Measurements from ENCODE around the gene TACC2. TPM values are rescaled to one million over a fixed set of nuclear protein-coding genes. Genes with fewer than 3 reads are reported as not detected.

The TACC2 gene
- total and polyA plus RNA-seq, 2 experiments from 2014 or later: 30.8 to 35.9 TPM

GRCh38 chr10:122047560-122047959 is 58.6 kb downstream of the TACC2 start (continued):
- TF ChIP-seq ZNF462 (CRISPR knock-in tag; IDR thresholded peaks at IDR 0.05): no peak

DNA sequence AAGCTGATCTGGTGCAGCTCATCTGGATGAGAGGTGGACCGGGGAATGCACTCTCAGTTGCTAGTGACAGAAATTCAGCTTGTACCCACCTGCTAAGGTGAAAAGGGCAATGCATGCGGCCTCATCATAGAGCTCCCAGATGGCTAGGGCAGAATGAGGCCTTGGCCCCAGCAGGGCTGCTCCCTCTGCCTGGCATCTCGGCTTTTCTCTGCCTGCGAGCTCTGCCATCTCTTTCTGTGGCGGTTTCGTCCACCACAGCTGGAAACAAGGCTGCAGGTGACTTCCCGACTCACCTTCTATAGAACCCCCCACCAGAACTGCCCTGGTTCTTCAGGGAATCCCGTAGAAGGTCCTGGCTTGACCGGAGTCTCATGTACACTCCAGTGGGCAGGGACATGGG is 60.1 kb downstream of the TACC2 start:
- no peak overlapping the region for H3K4me3 Mint-ChIP-seq
- H2AFZ ChIP-seq: no peak overlapping the region
- peaks cover 35% of the 10 kb centered on the region for H3K4me1 Mint-ChIP-seq
- no peak overlapping the region for H3K4me3 ChIP-seq
- no peaks in the 10 kb centered on the region for H3K27me3 ChIP-seq (ENCODE audit: insufficient read depth)
- H3K36me3 Mint-ChIP-seq (ENCODE audit: low read depth): no peaks in the 10 kb centered on the region; the same call in 2 of the 3 replicates
- no peaks in the 10 kb centered on the region; the same call in 2 of the 3 replicates for H3K9me3 Mint-ChIP-seq
- no peaks in the 10 kb centered on the region; the same call in 1 of the 2 replicates for H3F3A ChIP-seq (replicated peaks; ENCODE audit: low read depth)
- peaks cover 13% of the 10 kb centered on the region for H3K4me1 ChIP-seq (ENCODE audit: insufficient read depth)
- H3K36me3 ChIP-seq (ENCODE audit: insufficient read depth): no peaks in the 10 kb centered on the region
- no peak overlapping the region for H3K27ac Mint-ChIP-seq
- H3K4me2 ChIP-seq: no peak overlapping the region
- no peaks in the 10 kb centered on the region for H3K9me2 ChIP-seq (ENCODE audit: insufficient read depth)
- DNase-seq (ENCODE audit: low spot score): no peak
- H3K27ac ChIP-seq (ENCODE audit: low read depth): no peak overlapping the region
- no peak for ATAC-seq
- H3K27me3 Mint-ChIP-seq (ENCODE audit: insufficient read depth, low read depth, poor library complexity): peaks cover 7% of the 10 kb centered on the region
- H3K79me2 ChIP-seq (replicated peaks; ENCODE audit: insufficient read depth): no peaks in the 10 kb centered on the region
- H4K20me1 ChIP-seq (replicated peaks; ENCODE audit: insufficient read depth): no peaks in the 10 kb centered on the region
- TF ChIP-seq POLR2AphosphoS5 (IDR thresholded peaks at IDR 0.05; ENCODE audit: low read depth) (no peak), JUNB (IDR thresholded peaks at IDR 0.05; ENCODE audit: unreplicated experiment) (no peak)
- TF ChIP-seq, protein P1, sequence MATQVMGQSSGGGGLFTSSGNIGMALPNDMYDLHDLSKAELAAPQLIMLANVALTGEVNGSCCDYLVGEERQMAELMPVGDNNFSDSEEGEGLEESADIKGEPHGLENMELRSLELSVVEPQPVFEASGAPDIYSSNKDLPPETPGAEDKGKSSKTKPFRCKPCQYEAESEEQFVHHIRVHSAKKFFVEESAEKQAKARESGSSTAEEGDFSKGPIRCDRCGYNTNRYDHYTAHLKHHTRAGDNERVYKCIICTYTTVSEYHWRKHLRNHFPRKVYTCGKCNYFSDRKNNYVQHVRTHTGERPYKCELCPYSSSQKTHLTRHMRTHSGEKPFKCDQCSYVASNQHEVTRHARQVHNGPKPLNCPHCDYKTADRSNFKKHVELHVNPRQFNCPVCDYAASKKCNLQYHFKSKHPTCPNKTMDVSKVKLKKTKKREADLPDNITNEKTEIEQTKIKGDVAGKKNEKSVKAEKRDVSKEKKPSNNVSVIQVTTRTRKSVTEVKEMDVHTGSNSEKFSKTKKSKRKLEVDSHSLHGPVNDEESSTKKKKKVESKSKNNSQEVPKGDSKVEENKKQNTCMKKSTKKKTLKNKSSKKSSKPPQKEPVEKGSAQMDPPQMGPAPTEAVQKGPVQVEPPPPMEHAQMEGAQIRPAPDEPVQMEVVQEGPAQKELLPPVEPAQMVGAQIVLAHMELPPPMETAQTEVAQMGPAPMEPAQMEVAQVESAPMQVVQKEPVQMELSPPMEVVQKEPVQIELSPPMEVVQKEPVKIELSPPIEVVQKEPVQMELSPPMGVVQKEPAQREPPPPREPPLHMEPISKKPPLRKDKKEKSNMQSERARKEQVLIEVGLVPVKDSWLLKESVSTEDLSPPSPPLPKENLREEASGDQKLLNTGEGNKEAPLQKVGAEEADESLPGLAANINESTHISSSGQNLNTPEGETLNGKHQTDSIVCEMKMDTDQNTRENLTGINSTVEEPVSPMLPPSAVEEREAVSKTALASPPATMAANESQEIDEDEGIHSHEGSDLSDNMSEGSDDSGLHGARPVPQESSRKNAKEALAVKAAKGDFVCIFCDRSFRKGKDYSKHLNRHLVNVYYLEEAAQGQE (IDR thresholded peaks at IDR 0.05; ENCODE audit: unreplicated experiment): no peak
- TF ChIP-seq, protein P2, sequence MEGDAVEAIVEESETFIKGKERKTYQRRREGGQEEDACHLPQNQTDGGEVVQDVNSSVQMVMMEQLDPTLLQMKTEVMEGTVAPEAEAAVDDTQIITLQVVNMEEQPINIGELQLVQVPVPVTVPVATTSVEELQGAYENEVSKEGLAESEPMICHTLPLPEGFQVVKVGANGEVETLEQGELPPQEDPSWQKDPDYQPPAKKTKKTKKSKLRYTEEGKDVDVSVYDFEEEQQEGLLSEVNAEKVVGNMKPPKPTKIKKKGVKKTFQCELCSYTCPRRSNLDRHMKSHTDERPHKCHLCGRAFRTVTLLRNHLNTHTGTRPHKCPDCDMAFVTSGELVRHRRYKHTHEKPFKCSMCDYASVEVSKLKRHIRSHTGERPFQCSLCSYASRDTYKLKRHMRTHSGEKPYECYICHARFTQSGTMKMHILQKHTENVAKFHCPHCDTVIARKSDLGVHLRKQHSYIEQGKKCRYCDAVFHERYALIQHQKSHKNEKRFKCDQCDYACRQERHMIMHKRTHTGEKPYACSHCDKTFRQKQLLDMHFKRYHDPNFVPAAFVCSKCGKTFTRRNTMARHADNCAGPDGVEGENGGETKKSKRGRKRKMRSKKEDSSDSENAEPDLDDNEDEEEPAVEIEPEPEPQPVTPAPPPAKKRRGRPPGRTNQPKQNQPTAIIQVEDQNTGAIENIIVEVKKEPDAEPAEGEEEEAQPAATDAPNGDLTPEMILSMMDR (conservative IDR thresholded peaks at IDR 0.05; ENCODE audit: low read depth in 2 of 2): no peak
